ENCODE data around the gene NDUFB7. TPM values are rescaled to one million over a fixed set of nuclear protein-coding genes. Genes with fewer than 3 reads are reported as not detected.
"Not testable (repeated sequence)": the region's sequence is repeated elsewhere in the genome, so short reads cannot be mapped to it uniquely, and the experiment has no call there.

Gene NDUFB7
- total RNA-seq, 1 experiment from 2014 or later = 116 TPM

DNA sequence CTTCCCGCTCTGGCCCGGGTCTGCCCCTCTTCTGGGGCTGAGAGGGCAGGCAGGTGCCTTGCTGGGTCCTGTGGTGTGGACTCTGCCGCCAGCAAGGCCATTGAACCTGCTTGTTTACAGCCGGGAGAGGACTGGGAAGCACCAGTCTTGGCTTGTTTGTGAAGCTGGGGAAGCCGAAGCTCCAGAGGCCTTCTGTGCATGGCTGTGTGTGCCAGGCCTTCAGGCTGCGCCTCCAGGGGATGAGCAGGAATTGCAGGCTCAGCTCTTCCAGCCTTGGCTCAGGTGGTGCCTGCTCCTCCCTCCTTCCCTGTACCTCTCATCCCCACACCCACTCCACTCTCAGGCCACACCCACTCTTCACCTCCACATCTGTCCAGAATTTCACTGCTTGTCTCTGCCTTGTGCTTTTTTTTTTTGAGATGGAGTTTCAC, 17.5 kb downstream of the NDUFB7 start:
- no peak for DNase-seq (ENCODE audit: extremely low read depth, low read depth)

DNA sequence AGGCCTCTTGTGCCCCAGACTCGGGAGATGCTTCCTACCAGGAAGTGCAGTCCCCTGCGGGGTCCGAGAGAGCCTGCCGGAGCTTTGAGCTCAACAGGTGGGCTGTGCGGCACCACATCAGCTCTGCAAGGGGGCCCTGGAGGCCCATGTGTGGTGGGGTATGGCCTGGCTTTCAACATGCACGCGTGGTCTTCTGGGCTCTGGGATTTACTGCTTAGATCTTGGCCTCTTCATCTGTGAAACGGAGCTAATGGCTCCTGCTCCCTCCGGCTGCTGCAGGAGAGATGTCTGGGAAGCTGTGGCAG, 18.0 kb downstream of the NDUFB7 start:
- DNase-seq (ENCODE audit: extremely low read depth, low read depth) = no peak

DNA sequence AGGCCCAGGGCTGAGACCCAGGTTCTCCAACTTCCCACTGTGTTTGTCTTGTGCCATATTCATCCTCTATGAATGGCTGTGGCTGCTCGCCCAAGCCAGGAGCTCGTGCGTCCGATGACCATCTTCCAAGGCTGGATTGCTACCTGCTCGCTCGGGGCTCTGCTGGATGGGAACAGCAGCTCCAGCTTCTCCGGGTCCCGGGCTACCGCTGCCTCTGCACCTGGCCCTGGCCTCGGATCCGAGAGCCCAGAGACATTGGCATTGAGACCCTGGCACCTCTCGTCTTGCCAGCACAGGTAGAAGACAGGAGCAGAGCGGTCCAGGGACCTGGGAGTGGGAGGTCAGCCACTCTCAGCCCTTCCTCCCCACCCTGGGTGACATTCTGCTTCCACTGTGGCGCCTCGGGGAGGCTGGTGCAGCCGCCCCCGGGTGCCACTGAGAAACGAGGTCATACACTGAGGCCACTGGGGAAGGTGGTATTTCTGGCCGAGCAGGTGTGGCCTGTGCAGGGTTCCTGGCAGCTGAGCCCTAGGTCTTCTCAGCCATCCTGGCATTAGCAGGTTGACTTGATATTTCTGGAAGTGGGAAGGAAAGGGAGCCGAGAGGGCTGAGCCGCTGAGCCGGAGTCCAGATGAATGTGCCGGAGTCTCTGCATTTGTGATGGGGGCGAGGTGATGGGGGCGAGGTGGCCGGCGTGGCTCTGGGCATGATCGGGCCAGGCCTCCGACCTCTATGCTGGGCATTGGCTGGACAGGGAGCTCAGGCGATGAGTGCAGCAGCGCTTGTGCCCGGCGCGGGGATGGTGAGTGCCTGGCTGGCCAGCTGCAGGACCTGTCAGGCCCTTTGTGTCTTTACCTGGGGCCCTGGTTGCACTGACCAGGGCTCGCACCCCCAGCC, 18.6 kb downstream of the NDUFB7 start:
- DNase-seq (ENCODE audit: extremely low read depth, low read depth) = no peak

DNA sequence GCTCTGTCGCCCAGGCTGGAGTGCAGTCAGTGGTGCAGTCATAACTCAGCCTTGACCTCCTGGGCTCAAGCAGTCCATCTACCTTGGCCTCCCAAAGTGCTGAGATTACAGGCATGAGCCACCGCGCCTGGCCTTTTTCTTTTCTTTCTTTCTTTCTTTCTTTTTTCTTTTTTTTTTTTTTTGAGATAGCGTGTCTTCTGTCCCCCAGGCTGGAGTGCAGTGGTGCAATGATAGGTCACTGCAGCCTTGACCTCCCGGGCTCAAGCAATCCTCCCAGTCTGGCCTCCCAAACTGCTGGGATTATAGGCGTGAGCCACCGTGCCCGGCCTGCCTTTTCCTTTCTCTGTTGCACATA, 19.9 kb downstream of the NDUFB7 start:
- DNase-seq (ENCODE audit: extremely low read depth, low read depth) = not testable (repeated sequence)

GRCh38 chr19:14551134-14552005, 20.5 kb downstream of the NDUFB7 start:
- not testable (repeated sequence) for DNase-seq (ENCODE audit: extremely low read depth, low read depth)

DNA sequence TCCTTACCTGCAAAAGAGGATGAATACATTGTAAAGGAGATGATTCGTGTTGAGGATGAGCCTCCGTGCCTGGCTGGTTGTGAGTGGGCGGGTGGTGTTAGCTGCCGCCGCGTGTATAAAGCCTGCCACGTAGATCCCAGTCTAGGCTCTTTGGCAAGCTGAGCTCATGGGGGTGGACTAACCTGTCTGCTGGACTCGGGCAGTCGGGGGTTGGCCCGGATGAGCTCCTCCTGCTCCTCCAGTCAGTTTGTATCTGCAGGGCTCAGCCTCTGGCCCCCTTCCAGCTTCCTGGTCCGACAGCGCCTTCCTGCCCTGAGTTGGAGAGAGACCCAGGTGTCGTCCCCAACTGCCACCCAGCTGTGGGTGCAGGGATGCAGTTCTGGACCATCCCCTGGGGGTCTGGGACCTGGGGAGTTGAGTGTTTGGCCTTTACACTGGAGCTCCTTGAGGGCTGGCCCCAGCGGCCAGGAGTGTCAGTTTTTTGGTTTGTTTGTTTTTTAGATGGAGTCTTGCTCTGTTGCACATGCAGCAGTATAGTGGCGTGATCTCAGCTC, 21.6 kb downstream of the NDUFB7 start:
- no peak for DNase-seq (ENCODE audit: extremely low read depth, low read depth)

DNA sequence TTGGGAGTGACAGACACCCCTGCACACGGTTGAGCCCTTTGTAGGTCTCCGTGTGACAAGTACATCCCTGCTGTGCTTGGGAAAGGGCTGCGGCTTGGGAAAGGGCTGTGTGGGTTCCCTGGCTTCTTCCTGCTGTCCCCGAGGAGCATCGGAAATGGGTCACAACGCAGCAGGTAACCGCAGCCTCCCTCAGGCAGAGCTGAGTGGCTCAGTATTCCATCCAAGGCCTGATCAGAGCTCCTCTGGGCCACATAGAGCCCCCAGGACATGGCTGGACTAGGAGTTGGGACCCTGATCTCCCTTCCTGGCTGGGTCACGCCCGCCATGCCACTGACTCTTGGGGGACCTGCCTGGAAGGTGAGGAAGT, 26.2 kb downstream of the NDUFB7 start:
- DNase-seq (ENCODE audit: extremely low read depth, low read depth) = no peak

DNA sequence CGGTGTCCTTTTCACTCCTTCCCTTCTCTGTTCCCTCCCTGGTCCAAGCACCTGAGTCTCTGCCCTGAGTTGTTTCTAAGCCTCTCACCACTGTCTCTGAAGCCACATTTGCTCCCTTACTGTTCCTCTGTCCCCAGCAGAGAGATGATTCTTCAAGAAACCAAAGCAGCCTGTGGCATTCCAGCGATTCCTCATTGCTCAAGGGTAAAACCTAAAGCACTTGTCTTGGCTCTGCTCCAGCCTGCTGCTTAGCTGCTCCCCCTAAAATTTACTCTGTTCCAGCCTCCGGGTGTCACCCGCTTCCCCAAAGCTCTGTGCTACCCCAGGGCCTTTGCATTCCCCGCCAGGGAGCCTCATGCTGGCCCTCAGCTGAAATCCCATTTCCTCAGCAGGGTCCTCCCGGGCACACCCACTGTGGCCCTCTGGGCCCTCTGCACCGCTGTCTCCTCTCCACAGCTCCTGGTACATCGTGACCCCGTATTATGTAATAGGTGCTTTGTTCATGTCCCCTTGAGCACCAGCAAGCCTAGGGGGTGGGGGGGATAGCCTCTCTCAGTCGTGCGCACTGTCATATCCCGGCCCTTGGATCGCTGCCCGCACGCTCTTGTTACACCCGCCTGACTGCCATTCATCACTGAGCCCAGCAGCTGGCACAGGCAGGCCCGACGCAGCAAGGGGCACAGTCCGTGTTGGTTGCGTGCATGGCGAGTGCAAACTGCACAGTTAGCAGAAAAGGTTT, 26.7 kb downstream of the NDUFB7 start:
- no peak for DNase-seq (ENCODE audit: extremely low read depth, low read depth)

DNA sequence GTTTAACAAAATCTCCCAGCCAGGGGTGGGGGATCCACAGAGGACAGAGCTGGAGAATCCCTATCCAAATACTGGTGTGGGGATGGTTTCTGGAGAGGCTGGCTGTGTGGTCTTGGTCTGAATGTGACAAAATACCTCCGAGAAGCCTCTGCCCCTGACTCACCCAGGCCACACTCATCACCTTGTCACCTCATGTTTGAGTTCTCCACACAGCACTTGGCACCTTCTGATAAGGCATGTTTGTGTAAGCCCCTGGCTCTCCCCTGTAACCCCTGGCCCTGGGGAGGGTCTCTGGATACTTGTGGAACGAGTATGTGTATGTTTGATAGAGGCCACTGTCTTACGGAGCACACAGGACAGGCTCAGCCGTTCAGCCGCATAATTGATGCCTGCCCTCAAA, 27.8 kb downstream of the NDUFB7 start:
- DNase-seq (ENCODE audit: extremely low read depth, low read depth) = no peak

- DNase-seq (ENCODE audit: extremely low read depth, low read depth) = no peak
These were observed 29.0 kb downstream of the NDUFB7 start for GRCh38 chr19:14542711-14543328.

DNA sequence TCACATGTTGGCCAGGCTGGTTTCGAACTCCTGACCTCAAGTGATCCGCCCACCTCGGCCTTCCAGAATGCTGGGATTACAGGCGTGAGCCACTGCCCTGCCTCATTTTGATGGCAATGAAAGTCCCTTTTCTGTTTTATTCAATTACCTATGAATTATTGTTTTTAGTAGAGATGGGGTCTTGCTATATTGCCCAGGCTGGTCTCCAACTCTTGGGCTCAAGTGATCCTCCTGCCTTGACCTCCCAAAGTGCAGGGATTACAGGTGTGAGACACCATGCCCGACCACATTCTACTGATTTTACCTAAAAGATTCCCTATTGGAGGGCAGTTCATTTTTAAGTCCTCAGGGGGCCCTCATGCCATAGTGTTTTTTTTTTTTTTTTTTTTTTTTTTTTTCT, 29.9 kb downstream of the NDUFB7 start:
- DNase-seq (ENCODE audit: extremely low read depth, low read depth) = not testable (repeated sequence)

- no peak for DNase-seq (ENCODE audit: extremely low read depth, low read depth)
These were observed 30.9 kb downstream of the NDUFB7 start for GRCh38 chr19:14540741-14541525.

GRCh38 chr19:14536926-14537692, 34.8 kb downstream of the NDUFB7 start:
- no peak for DNase-seq (ENCODE audit: extremely low read depth, low read depth)

GRCh38 chr19:14533450-14533849, 38.4 kb downstream of the NDUFB7 start:
- no peak for DNase-seq (ENCODE audit: extremely low read depth, low read depth)

DNA sequence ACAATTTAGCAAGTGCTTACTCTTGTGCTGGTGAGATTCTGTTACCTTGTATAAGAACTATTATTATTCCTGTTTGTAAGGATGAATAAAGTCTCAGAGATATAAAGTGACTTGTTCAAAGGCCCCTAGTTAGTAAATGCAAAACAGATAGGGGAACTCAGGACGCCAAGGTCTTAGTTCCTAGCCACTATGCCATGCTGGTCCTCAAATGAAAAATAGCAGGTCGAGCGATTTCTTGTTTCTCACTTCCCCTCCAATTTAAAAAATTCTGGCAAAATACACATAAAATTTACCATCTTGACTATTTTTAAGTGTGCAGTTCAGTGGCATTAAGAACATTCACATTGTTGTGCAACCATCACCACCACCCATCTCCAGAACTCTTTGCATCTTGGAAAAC, 41.4 kb downstream of the NDUFB7 start:
- DNase-seq (ENCODE audit: extremely low read depth, low read depth) = no peak

GRCh38 chr19:14530005-14530348, 41.9 kb downstream of the NDUFB7 start:
- no peak for DNase-seq (ENCODE audit: extremely low read depth, low read depth)

DNA sequence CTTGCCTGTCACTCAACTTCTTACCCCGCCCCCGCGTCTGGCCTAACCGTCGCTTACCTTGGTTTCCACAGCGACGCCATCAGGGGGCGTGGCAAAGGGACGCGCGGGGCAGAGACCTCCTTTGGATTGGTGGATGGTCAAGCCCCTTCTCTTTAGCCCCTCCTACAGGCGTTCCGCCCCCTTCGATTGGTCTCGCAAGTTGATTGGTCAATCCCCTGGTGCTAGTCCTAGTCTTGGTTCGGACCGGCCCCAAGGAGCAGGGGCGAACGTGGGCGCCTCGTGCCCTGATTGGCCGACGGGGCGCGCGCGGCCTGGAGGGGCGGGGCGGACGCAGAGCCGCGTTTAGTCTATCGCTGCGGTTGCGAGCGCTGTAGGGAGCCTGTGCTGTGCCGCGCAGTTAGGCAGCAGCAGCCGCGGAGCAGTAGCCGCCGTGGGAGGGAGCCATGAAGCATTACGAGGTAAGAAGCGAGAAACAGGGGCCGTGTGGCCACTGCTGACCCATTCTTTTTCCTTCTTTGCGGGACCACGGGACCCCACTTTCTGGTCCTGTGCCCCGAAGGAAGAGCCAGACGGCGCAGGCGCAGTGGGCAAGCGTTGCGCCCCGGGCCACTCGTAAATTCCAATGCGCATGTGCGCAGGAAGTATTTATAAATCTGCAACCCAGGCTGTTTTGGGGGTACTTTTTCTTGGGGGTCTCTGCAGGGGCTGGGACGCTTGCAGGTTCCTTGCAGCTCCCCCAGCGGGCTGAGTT, 42.4 kb downstream of the NDUFB7 start, which contains the start of gene TECR:
TECR (plus strand) TSS at position 341 of the 751 bp plus-strand sequence; CDS start at position 444, 103 bp downstream.
- peak; percentile 99 for DNase-seq (ENCODE audit: extremely low read depth, low read depth)
